HepG2 (cell line): Measurements from ENCODE around the gene SMIM43. TPM values are rescaled to one million over a fixed set of nuclear protein-coding genes. Genes with fewer than 3 reads are reported as not detected.

ENCODE experiments used
- AKAP8 ChIP-seq: sonication (generic); formaldehyde crosslinking; IDR thresholded peaks from 2 replicates; pipeline ENCODE4 v1.5.1; 2020; ENCODE audit warnings: mild to moderate bottlenecking, missing genetic modification reagents
- CREB1 ChIP-seq, 2 experiments: fragments of 450-650 bp in 1 of 2; IDR thresholded peaks; 2 replicates each; pipeline ENCODE4 v1.6.1; 2016 to 2017; ENCODE audit warnings: control low read depth in 1 of 2, mild to moderate bottlenecking in 1 of 2, missing compliant biosample characterization in 1 of 2, missing genetic modification characterization in 1 of 2
- DDIT3 ChIP-seq: sonication (generic); formaldehyde crosslinking; IDR thresholded peaks from 2 replicates; pipeline ENCODE4 v1.4.0; 2020; ENCODE audit warnings: mild to moderate bottlenecking, missing genetic modification reagents
- DMAP1 ChIP-seq: IDR thresholded peaks from 2 replicates; pipeline ENCODE4 v1.6.1; 2016
- GATA4 ChIP-seq: sonication (generic); IDR thresholded peaks from 2 replicates; pipeline ENCODE4 v1.6.1; 2016; ENCODE audit warnings: antibody characterized with exemption, low read depth, borderline replicate concordance
- GMEB2 ChIP-seq: IDR thresholded peaks from 2 replicates; pipeline ENCODE4 v1.6.1; 2016; ENCODE audit warnings: missing biosample characterization, missing genetic modification reagents, low read depth
- HDAC2 ChIP-seq: sonication (generic); formaldehyde crosslinking; IDR thresholded peaks from 2 replicates; pipeline ENCODE4 v1.4.0; 2020; ENCODE audit warnings: missing genetic modification reagents
- HNF4A ChIP-seq: sonication (generic); formaldehyde crosslinking; IDR thresholded peaks from 2 replicates; pipeline ENCODE4 v1.4.0; 2020; ENCODE audit warnings: missing genetic modification reagents
- HOXD1 ChIP-seq: sonication (generic); formaldehyde crosslinking; IDR thresholded peaks from 2 replicates; pipeline ENCODE4 v1.5.0; 2020; ENCODE audit warnings: missing genetic modification reagents
- IKZF1 ChIP-seq: fragments of 450-650 bp; IDR thresholded peaks from 2 replicates; pipeline ENCODE4 v1.7.1; 2016
- KLF9 ChIP-seq: IDR thresholded peaks from 2 replicates; pipeline ENCODE4 v1.6.1; 2016; ENCODE audit warnings: low read depth
- MAFG ChIP-seq: sonication (generic); formaldehyde crosslinking; IDR thresholded peaks from 2 replicates; pipeline ENCODE4 v1.5.1; 2020; ENCODE audit warnings: mild to moderate bottlenecking, missing genetic modification reagents
- NCOA5 ChIP-seq: sonication (generic); formaldehyde crosslinking; IDR thresholded peaks from 2 replicates; pipeline ENCODE4 v1.4.0; 2020; ENCODE audit warnings: missing genetic modification reagents
- NFE2L2 ChIP-seq: fragments of 150-350 bp; IDR thresholded peaks from 2 replicates; pipeline ENCODE4 v1.6.1; 2014; ENCODE audit warnings: low read length
- PHB2 ChIP-seq: fragments of 450-650 bp; IDR thresholded peaks from 2 replicates; pipeline ENCODE4 v1.6.1; 2018; ENCODE audit not compliant: partially characterized antibody
- PHF5A ChIP-seq: IDR thresholded peaks from one replicate; pipeline ENCODE4 v1.6.1; 2018; ENCODE audit warnings: low read depth, missing genetic modification reagents; ENCODE audit not compliant: unreplicated experiment
- RBFOX2 ChIP-seq: fragments of 200-400 bp; formaldehyde crosslinking; IDR thresholded peaks from 2 replicates; pipeline ENCODE4 v1.6.1; 2017; ENCODE audit warnings: low read depth, mild to moderate bottlenecking, low read length
- SRF ChIP-seq: IDR thresholded peaks from 2 replicates; pipeline ENCODE4 v1.6.1; 2011; ENCODE audit warnings: mild to moderate bottlenecking, low read depth, low read length, moderate library complexity
- TBX2 ChIP-seq: sonication (generic); formaldehyde crosslinking; IDR thresholded peaks from 2 replicates; pipeline ENCODE4 v1.5.0; 2020; ENCODE audit warnings: missing genetic modification reagents, mild to moderate bottlenecking, borderline replicate concordance
- ZFY ChIP-seq: sonication (generic); formaldehyde crosslinking; IDR thresholded peaks from 2 replicates; pipeline ENCODE4 v1.4.0; 2020; ENCODE audit warnings: missing genetic modification reagents
- ZNF17 ChIP-seq: sonication (generic); formaldehyde crosslinking; IDR thresholded peaks from 2 replicates; pipeline ENCODE4 v1.5.0; 2020; ENCODE audit warnings: mild to moderate bottlenecking, missing genetic modification reagents
- ZNF335 ChIP-seq: sonication (generic); formaldehyde crosslinking; IDR thresholded peaks from 2 replicates; pipeline ENCODE4 v1.4.0; 2020; ENCODE audit warnings: missing genetic modification reagents
- ZNF451 ChIP-seq: sonication (generic); formaldehyde crosslinking; IDR thresholded peaks from 2 replicates; pipeline ENCODE4 v1.5.0; 2020; ENCODE audit warnings: mild to moderate bottlenecking, missing genetic modification reagents
- ZNF563 ChIP-seq: sonication (generic); formaldehyde crosslinking; IDR thresholded peaks from 2 replicates; pipeline ENCODE4 v1.8.0; 2022; ENCODE audit warnings: mild to moderate bottlenecking, moderate library complexity, missing genetic modification reagents
- ZNF598 ChIP-seq: sonication (generic); formaldehyde crosslinking; IDR thresholded peaks from 2 replicates; pipeline ENCODE4 v1.5.1; 2020; ENCODE audit warnings: mild to moderate bottlenecking, missing genetic modification reagents, borderline replicate concordance
- ZNF772 ChIP-seq: sonication (generic); formaldehyde crosslinking; IDR thresholded peaks from 2 replicates; pipeline ENCODE4 v1.5.0; 2020; ENCODE audit warnings: mild to moderate bottlenecking, missing genetic modification reagents
- ZNF788 ChIP-seq: sonication (generic); formaldehyde crosslinking; IDR thresholded peaks from 2 replicates; pipeline ENCODE4 v1.5.0; 2020; ENCODE audit warnings: mild to moderate bottlenecking, missing genetic modification reagents, borderline replicate concordance
- ZNF792 ChIP-seq: IDR thresholded peaks from 2 replicates; pipeline ENCODE4 v1.6.1; 2016
- ZNF839 ChIP-seq: sonication (generic); formaldehyde crosslinking; IDR thresholded peaks from 2 replicates; pipeline ENCODE4 v1.4.0; 2020; ENCODE audit warnings: missing genetic modification reagents, mild to moderate bottlenecking, borderline replicate concordance
- ZNF841 ChIP-seq: sonication (generic); formaldehyde crosslinking; IDR thresholded peaks from 2 replicates; pipeline ENCODE4 v1.8.1; 2023; ENCODE audit warnings: missing genetic modification reagents, borderline replicate concordance
- polyA plus RNA-seq, 8 experiments: library from polyadenylated mRNA; depleted of rRNA in 3 of 8; stranded (reverse) in 7 of 8; unstranded in 1 of 8; fragments of >200 nt; fragmentation: Illumina TruSeq in 4 of 8; extraction: Trizol in 4 of 8; gene quantifications; 2 replicates each; pipeline versions ENCODE4 v1.2.1 to v1.2.3, GENCODE V29; 2011 to 2016; ENCODE audit warnings: low read depth in 4 of 8, missing spikeins in 1 of 8, mixed read lengths in 1 of 8; ENCODE audit not compliant: insufficient read depth in 1 of 8
- total RNA-seq, 5 experiments: library from RNA; depleted of rRNA; stranded (reverse); fragments of >200 nt; fragmentation: Illumina TruSeq; extraction: Trizol; gene quantifications; 2 replicates each; pipeline ENCODE4 v1.2.3, GENCODE V29; 2016; ENCODE audit warnings: low read depth in 1 of 5
- TF ChIP-seq, protein P1 (sequence below): sonication (generic); formaldehyde crosslinking; IDR thresholded peaks from 2 replicates; pipeline ENCODE4 v1.5.1; 2020; ENCODE audit warnings: mild to moderate bottlenecking, missing genetic modification reagents, borderline replicate concordance

The SMIM43 gene
- total and polyA plus RNA-seq, 2 of the 13 experiments (the other 11 are each of a cell fraction or from before 2014, with no cell fraction given) = not detected

DNA sequence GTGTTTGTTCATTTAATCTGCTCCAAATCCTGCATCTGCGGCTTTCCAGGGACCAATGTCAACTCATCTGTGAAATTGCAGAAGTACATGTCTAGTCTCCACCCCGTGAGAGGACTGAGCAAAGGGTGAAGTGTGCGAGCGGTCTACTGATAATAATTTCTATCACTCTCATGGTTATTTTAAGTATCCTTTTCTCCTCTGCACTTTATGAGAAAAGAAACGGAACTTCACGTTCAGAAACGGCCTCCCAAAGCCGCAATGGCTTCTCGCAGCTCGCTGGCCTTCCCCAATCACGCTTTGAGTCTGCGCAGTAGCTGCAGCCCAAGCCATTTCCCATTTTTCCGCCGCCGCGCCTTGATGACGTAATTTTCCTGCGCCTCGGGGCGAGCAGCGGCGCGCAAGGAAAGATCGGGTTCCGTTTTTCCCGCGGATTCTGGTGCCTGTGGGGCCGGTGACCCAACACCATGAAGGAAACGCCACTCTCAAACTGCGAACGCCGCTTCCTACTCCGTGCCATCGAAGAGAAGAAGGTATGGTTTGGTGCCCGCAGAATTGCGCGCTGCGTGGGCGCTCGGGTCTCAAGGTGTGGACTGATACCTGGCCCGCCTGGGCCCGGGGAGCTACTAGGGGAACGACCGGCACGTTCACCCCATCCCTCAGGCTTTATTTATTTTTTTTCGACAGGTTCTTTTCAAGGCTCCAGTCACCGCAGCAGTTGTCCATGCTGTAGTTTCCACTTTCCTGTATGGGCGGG lies 36.2 kb upstream of the SMIM43 start, which contains the start of gene EXOSC9 (continued):
- peak; percentile 98 for TF ChIP-seq CREB1 (IDR thresholded peaks at IDR 0.05)
- TF ChIP-seq CREB1 (CRISPR knock-in tag; IDR thresholded peaks at IDR 0.05) = peak; percentile 100
- peak; percentile 74; the same call in 1 of the 2 replicates for TF ChIP-seq HOXD1
- TF ChIP-seq ZNF335 = peak; percentile 71; the same call in 1 of the 2 replicates
- no peak for TF ChIP-seq ZNF17 (CRISPR knock-in tag)
- peak; percentile 92; the same call in 1 of the 2 replicates for TF ChIP-seq ZNF788 (CRISPR knock-in tag)
- 0 out of 2 replicates have a peak, but pooled peaks have one; percentile 47 for TF ChIP-seq ZNF792
- TF ChIP-seq ZNF563 (CRISPR knock-in tag) = 0 out of 2 replicates have a peak, but pooled peaks have one; percentile 47
- 0 out of 2 replicates have a peak, but pooled peaks have one; percentile 62 for TF ChIP-seq SRF
- peak; percentile 92 for TF ChIP-seq ZNF772
- no peak for TF ChIP-seq DDIT3
- no peak for TF ChIP-seq IKZF1
- peak; percentile 94 for TF ChIP-seq ZFY (CRISPR knock-in tag)
- peak; percentile 41; the same call in 1 of the 2 replicates for TF ChIP-seq TBX2
- TF ChIP-seq MAFG (CRISPR knock-in tag) = no peak
- peak; percentile 86 for TF ChIP-seq RBFOX2
- no peak for TF ChIP-seq PHB2
- TF ChIP-seq KLF9 (CRISPR knock-in tag) = 0 out of 2 replicates have a peak, but pooled peaks have one; percentile 27
- TF ChIP-seq GMEB2 (CRISPR knock-in tag) = no peak
- peak; percentile 59; the same call in 1 of the 2 replicates for TF ChIP-seq ZNF451 (CRISPR knock-in tag)
- TF ChIP-seq ZNF598 (CRISPR knock-in tag) = no peak
- peak; percentile 56 for TF ChIP-seq PHF5A (CRISPR knock-in tag)
- no peak for TF ChIP-seq NFE2L2
- TF ChIP-seq ZNF841 (CRISPR knock-in tag) = peak; percentile 80; the same call in 1 of the 2 replicates
- TF ChIP-seq DMAP1 = peak; percentile 92
- TF ChIP-seq NCOA5 (CRISPR knock-in tag) = no peak
- TF ChIP-seq AKAP8 (CRISPR knock-in tag) = no peak
- peak; percentile 39; the same call in 1 of the 2 replicates for TF ChIP-seq HNF4A (CRISPR knock-in tag)
- peak; percentile 80; the same call in 1 of the 2 replicates for TF ChIP-seq HDAC2
- TF ChIP-seq, protein P1, sequence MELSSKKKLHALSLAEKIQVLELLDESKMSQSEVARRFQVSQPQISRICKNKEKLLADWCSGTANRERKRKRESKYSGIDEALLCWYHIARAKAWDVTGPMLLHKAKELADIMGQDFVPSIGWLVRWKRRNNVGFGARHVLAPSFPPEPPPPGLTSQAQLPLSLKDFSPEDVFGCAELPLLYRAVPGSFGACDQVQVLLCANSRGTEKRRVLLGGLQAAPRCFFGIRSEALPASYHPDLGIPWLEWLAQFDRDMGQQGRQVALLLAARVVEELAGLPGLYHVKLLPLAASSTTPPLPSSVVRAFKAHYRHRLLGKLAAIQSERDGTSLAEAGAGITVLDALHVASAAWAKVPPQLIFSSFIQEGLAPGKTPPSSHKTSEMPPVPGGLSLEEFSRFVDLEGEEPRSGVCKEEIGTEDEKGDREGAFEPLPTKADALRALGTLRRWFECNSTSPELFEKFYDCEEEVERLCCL = 0 out of 2 replicates have a peak, but pooled peaks have one; percentile 69
- 0 out of 2 replicates have a peak, but pooled peaks have one; percentile 58 for TF ChIP-seq GATA4
- TF ChIP-seq ZNF839 (CRISPR knock-in tag) = no peak
